Loucy (cell line): Measurements from ENCODE around the gene CD200R1.

ENCODE experiments used
- H2AFZ ChIP-seq: fragments of 200-600 bp; sonication (generic); 2 replicates; pipeline ENCODE4 v1.6.0; 2016; ENCODE audit warnings: antibody characterized with exemption, mild to moderate bottlenecking, low read length, moderate library complexity
- H3F3A ChIP-seq: fragments of 200-600 bp; 2 replicates; pipeline ENCODE4 v1.6.0; 2016; ENCODE audit warnings: antibody characterized with exemption, low read depth, mild to moderate bottlenecking
- H3K27me3 ChIP-seq: fragments of 200-600 bp; sonication (generic); 2 replicates; pipeline ENCODE4 v1.6.1; 2014; ENCODE audit warnings: low read length, mild to moderate bottlenecking; ENCODE audit not compliant: insufficient read depth, poor library complexity, severe bottlenecking
- H3K36me3 ChIP-seq: fragments of 200-600 bp; sonication (generic); 2 replicates; pipeline ENCODE4 v1.6.1; 2016; ENCODE audit warnings: low read length; ENCODE audit not compliant: insufficient read depth
- H3K4me1 ChIP-seq: fragments of 200-600 bp; sonication (generic); 2 replicates; pipeline ENCODE4 v1.5.1; 2014; ENCODE audit warnings: low read length, mild to moderate bottlenecking; ENCODE audit not compliant: insufficient read depth, poor library complexity, severe bottlenecking
- H3K4me2 ChIP-seq: fragments of 200-600 bp; sonication (generic); 2 replicates; pipeline ENCODE4 v1.6.0; 2014; ENCODE audit warnings: antibody characterized with exemption, low read length, low read depth, mild to moderate bottlenecking; ENCODE audit not compliant: poor library complexity, severe bottlenecking
- H3K4me3 ChIP-seq: fragments of 200-600 bp; sonication (generic); 2 replicates; pipeline ENCODE4 v1.5.1; 2014; ENCODE audit warnings: low read length, mild to moderate bottlenecking, mixed read lengths; ENCODE audit not compliant: poor library complexity, severe bottlenecking
- H3K79me2 ChIP-seq: fragments of 200-600 bp; sonication (generic); 2 replicates; pipeline ENCODE4 v1.6.1; 2014; ENCODE audit warnings: low read length; ENCODE audit not compliant: insufficient read depth
- H3K9ac ChIP-seq: fragments of 200-600 bp; sonication (generic); 2 replicates; pipeline ENCODE4 v1.6.0; 2014; ENCODE audit warnings: mild to moderate bottlenecking, low read depth, low read length, moderate library complexity; ENCODE audit not compliant: poor library complexity, severe bottlenecking
- H3K9me2 ChIP-seq: fragments of 200-600 bp; sonication (generic); replicated peaks from 2 replicates; pipeline ENCODE4 v1.6.1; 2016; ENCODE audit warnings: low read depth, low read length, mixed read lengths
- H3K9me3 ChIP-seq: fragments of 200-600 bp; sonication (generic); 2 replicates; pipeline ENCODE4 v1.6.1; 2014; ENCODE audit warnings: mild to moderate bottlenecking, antibody characterized with exemption, low read length, low read depth; ENCODE audit not compliant: insufficient read depth
- H4K20me1 ChIP-seq: fragments of 200-600 bp; sonication (generic); 2 replicates; pipeline ENCODE4 v1.6.0; 2014; ENCODE audit warnings: antibody characterized with exemption, low read length, mild to moderate bottlenecking; ENCODE audit not compliant: insufficient read depth, poor library complexity, severe bottlenecking
- CTCF ChIP-seq: fragments of 200-600 bp; sonication (generic); conservative IDR thresholded peaks from 2 replicates; pipeline ENCODE4 v1.5.1; 2014; ENCODE audit warnings: mild to moderate bottlenecking, antibody characterized with exemption, low read length
- EZH2phosphoT487 ChIP-seq: fragments of 200-600 bp; IDR thresholded peaks from 2 replicates; pipeline ENCODE4 v1.6.1; 2018; ENCODE audit warnings: antibody characterized with exemption, mild to moderate bottlenecking, moderate library complexity, borderline replicate concordance

Gene CD200R1

GRCh38 chr3:112967425-112967824 is 7.5 kb downstream of the CD200R1 start:
- Histone ChIP-seq H2AFZ (no peak overlapping the region), H3K79me2 (no peaks in the 10 kb centered on the region), H3K9me2 (no peaks in the 10 kb centered on the region), H3K4me1 (no peaks in the 10 kb centered on the region), H3K36me3 (no peaks in the 10 kb centered on the region), H3K9ac (no peak overlapping the region), H3K9me3 (peaks cover 6% of the 10 kb centered on the region; the same call in 1 of the 2 replicates), H4K20me1 (no peaks in the 10 kb centered on the region), H3K4me2 (no peak overlapping the region), H3K4me3 (no peak overlapping the region), H3F3A (no peaks in the 10 kb centered on the region), H3K27me3 (no peaks in the 10 kb centered on the region)
- TF ChIP-seq CTCF (no peak), EZH2phosphoT487 (no peak)

- H3K9ac ChIP-seq = no peak overlapping the region
- H3K36me3 ChIP-seq = no peaks in the 10 kb centered on the region
- peaks cover 6% of the 10 kb centered on the region; the same call in 1 of the 2 replicates for H3K9me3 ChIP-seq
- no peaks in the 10 kb centered on the region for H3K4me1 ChIP-seq
- H3K27me3 ChIP-seq = no peaks in the 10 kb centered on the region
- H3F3A ChIP-seq = no peaks in the 10 kb centered on the region
- H3K9me2 ChIP-seq = no peaks in the 10 kb centered on the region
- no peak overlapping the region for H2AFZ ChIP-seq
- H3K4me3 ChIP-seq = no peak overlapping the region
- TF ChIP-seq EZH2phosphoT487 (no peak), CTCF (no peak)
- H3K79me2 ChIP-seq = no peaks in the 10 kb centered on the region
- H3K4me2 ChIP-seq = no peak overlapping the region
- H4K20me1 ChIP-seq = no peaks in the 10 kb centered on the region
Measured at GRCh38 chr3:112966633-112967032, 8.3 kb downstream of the CD200R1 start.

GRCh38 chr3:112965656-112966055 is 9.2 kb downstream of the CD200R1 start:
- no peaks in the 10 kb centered on the region for H3K4me1 ChIP-seq
- no peak overlapping the region for H2AFZ ChIP-seq
- H3K9ac ChIP-seq = no peak overlapping the region
- H3K27me3 ChIP-seq = no peaks in the 10 kb centered on the region
- H3K9me3 ChIP-seq = peaks cover 6% of the 10 kb centered on the region; the same call in 1 of the 2 replicates
- no peak overlapping the region for H3K4me2 ChIP-seq
- no peaks in the 10 kb centered on the region for H3K9me2 ChIP-seq
- no peaks in the 10 kb centered on the region for H4K20me1 ChIP-seq
- H3K36me3 ChIP-seq = no peaks in the 10 kb centered on the region
- no peak for TF ChIP-seq EZH2phosphoT487
- no peak for TF ChIP-seq CTCF
- H3F3A ChIP-seq = no peaks in the 10 kb centered on the region
- H3K4me3 ChIP-seq = no peak overlapping the region
- H3K79me2 ChIP-seq = no peaks in the 10 kb centered on the region
